Stimulated activated CD4-positive, alpha-beta T cell treated with anti-CD3 and anti-CD28 coated beads, TNF-alpha, amount 100 ng/mL, for 48 hours (primary cell): ENCODE results near the gene CRYBG3.
"Not testable (repeated sequence)": the region's sequence is repeated elsewhere in the genome, so short reads cannot be mapped to it uniquely, and the experiment has no call there.

Experiments
- DNase-seq, 3 donors: peaks; one replicate each; pipeline ENCODE4 v3.0.0-alpha.2; 2020; ENCODE audit warnings: low read depth in 3 of 3

CRYBG3 gene

DNA sequence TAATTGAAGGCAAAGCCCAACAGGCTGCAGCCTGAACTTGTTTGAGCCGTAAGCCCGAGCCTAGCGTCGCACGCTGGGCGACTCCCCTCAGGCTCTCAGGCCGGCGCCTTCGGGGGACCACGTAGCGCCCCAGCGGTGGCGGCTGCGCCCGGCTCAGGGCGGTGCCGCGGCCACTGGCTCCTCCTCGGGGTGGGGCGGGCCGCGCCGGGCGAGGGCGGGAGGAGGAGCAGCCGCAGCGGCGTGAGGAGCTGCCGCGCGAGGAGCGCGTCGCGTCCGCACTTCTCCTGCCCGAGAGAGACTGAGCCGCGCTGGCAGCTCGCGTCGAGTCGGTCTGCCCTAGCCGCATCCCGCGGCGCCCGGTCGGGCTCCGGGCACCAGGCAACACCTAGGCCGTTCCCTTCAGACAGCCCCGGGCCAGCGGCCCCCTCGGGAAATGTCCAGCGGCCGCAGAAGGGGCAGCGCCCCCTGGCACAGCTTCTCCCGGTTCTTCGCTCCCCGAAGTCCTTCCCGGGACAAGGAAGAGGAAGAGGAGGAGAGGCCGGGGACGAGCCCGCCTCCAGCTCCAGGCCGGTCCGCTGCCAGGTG, at the start of gene CRYBG3:
Gene CRYBG3 (plus strand): TSS at position 238 of the 585 bp plus-strand sequence. CDS start 196 bp downstream, at position 434.
- peak; percentile 66 to 78 (median 69) for DNase-seq

DNA sequence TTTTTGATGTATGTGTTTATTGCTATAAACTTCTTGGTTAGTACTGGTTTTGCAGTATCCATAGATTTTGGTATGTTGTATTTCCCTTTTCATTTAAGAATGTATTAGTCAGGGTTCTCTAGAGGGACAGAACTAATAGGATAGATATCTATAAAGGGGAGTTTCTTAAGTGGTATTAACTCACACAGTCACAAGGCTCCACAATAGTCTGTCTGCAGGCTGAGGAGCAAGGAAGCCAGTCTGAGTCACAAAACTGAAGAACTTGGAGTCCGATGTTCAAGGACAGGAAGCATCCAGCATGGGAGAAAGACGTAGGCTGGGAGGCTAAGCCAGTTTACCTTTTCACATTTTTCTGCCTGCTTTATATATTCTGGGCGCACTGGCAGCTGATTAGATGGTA, 48.9 kb upstream of the CRYBG3 start:
- no peak for DNase-seq

- DNase-seq, result no peak
These were observed 43.7 kb upstream of the CRYBG3 start for GRCh38 chr3:97778152-97778551.

GRCh38 chr3:97793420-97794019, 28.3 kb upstream of the CRYBG3 start:
- DNase-seq, result no peak

DNA sequence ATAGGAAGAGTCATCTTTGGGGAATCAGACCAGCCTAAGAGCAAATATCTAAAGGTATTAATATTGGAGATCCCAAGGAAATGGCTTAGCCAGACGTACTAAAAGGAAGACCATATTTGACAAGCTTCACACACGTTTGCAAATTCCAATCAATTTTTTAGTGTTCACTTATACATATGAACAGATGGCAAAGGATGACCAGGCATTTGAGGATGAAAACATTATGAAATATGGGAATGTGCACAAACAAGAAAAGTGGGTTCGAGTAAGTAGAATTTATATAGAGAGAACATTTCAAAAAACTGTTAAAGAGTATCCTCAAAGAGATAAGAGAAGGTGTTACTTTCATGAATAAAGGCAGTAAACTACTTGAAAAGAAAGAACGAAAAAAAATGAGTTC, 25.9 kb upstream of the CRYBG3 start:
- DNase-seq, result no peak

- DNase-seq, result no peak
These were observed 17.3 kb upstream of the CRYBG3 start for GRCh38 chr3:97804471-97804870.

GRCh38 chr3:97810779-97811390, 10.9 kb upstream of the CRYBG3 start:
- no peak for DNase-seq

DNA sequence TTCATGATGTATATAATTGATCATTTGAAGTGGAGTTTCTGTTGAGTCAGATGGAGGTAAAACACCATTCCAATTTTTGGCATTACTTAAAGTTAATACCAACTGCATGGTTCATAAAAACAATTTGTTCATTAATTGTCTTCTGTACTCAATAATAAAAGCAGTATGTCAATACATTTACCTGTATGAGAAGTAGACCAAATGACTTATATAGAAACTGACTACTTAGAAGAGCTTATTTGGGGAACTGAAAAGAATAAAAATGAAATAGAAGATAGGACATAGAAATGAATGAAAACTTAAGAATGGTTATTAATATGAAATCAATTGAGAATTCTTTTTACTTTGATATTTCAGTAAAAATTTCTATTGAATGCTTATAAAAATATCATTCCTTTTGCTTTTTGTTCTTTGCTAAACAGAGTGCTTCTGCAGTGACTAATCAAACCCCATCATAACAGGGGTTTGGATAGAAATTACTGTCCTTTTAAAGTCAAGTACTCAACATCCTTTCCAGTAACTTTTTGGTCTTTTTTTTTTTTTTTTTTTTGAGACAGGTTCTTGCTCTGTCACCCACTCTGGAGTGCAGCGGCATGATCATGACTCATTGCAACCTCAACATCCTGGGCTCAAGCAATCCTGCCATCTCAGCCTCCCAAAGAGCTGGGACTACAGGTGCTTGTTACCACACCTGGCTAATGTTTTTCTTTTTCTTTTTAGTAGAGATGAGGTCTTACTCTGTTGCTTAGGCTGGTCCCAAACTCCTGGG, 6.5 kb upstream of the CRYBG3 start:
- DNase-seq, result peak in 2 of 3 donors; percentile 10 to 23

DNA sequence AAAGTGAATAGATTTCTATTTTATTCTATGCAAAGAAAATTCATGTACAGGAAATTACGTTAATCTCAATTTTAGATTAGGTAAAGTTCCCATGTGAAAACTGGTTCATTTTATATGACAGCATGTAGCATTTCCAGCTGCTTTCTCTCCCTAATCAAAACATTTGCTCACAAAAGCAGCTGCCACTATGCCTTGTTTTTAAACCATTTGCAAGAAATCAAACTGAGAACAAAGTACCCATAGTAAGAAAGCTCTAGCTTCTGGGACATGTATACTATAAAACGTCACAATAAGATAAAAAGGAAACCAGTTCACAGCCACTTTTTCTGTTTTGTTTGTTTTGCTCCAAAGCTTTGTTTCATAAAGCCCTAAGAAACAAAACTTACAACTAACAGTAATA, 5.0 kb upstream of the CRYBG3 start:
- DNase-seq, result no peak

DNA sequence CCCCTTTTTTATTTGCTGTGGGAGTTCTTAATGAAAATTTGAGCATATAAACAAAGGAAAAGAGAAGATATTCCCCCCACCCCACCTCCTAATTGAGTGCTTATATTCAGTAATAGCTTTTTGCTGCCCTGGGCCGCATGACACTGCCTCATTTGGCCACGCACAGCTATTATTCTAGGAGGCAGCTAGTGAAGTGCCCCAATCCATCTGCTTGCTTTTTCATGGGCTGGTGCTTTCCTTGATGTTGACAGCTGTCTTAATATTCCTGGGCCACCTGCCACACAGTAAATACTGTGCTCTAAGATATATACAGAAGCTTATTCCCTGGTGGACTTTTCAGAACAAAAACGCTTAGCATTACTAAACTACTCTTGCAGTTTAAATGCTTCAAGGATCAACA, 3.8 kb upstream of the CRYBG3 start:
- no peak for DNase-seq

GRCh38 chr3:97820780-97821179, 1.0 kb upstream of the CRYBG3 start:
- no peak for DNase-seq

DNA sequence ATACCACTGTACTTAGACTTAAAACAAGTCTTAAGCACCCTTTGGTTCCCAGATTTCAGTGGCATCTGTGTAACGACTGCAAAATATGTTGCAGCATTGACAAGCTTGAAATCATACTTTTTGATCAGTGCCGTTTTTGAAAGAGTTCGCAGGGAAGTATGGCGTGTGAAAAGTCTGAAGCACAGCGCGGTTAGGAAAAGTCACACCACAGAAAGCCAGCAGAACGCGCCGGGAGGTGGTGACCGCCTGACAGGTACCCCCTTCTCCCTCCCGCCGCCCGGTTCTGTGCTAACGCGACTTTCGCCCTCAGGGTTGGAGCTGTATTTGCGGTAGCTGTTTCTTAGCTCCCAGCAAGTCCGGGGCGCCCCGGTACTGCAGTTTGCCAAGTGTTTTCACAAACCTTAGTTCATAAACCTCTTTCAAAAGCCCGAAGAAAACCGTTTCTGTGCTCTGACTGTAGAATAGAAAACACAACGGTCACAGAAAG, 481 bp upstream of the CRYBG3 start:
- DNase-seq, result peak in 1 of 3 donors; percentile 20

DNA sequence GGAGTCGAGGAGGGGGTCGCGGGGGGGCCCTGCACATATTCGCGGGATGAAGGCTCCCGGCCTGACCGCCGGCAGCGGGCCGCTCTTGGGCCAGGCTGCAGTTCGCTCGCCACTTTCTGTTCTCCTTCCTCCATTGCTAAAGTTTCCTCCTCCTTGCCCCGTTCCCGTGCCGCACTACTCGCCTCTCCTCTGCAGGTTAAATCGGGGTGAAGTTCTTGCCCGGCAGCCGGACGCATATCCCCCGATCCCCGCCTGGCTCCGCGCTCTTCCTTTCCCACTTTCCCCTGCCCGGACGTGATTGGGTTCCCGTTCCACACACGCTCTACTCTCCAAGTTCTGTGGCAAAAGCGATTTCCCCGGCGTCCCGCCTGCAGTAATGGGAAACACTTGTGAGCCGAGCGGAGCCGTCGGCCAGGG, 556 bp downstream of the CRYBG3 start:
- DNase-seq, result peak in 1 of 3 donors; percentile 8

GRCh38 chr3:97823046-97824004, 1.5 kb downstream of the CRYBG3 start:
- DNase-seq, result no peak

- no peak for DNase-seq
These were observed 3.3 kb downstream of the CRYBG3 start for GRCh38 chr3:97825101-97825500.

DNA sequence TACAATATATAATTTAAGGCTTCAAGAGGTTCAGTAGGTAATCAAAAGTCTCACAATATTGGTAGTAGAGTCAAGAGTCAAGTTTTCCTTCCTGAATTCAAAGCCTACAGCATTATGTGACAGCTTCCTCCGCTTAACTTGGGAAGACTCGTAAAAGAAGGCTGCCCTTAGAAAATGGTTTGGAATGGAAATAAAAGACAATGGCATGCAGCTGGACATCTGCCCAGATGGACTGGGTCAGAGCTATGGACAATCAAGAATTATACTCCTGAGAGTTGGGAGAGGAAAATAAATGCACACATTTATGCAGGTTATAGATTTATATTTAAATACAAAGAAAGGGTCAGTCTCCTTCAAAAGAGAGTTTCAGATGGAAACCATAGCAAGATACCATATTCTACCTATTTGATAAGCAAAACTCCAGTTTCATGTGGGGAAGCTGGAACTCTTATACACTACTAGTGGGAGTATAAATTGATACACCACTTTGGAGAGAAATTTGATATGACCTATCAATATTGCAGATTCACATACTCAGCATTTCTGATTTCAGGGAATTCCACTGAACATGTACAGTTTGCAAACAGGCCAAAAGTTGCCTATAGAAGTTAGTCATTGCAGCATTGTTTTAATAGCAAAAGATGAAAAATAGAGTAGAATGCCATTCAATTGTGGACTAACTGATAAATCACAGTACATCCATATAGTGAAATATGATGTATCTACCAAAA, 6.1 kb downstream of the CRYBG3 start:
- no peak for DNase-seq

GRCh38 chr3:97829198-97829597, 7.4 kb downstream of the CRYBG3 start:
- DNase-seq, result no peak

- no peak for DNase-seq
These were observed 8.8 kb downstream of the CRYBG3 start for GRCh38 chr3:97830638-97831037.

DNA sequence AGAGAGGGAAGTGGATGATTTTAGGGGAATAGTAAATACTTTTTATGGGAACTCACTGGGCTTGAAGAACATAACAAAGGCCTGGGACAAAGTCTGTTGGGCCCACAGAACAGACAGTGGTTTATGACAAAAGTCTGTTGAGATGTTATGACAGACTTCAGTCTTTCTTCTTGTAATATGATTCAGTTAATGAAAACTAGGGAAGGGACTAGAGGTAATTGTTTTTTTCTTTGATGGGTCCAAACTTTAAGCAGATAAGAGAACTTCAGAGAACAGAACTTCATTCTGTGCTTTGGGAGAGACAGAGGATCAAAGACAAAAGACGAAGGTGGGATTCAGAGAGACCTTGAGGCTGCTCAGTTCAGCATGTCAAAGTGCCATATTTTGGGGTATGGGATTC, 9.3 kb downstream of the CRYBG3 start:
- DNase-seq, result no peak

DNA sequence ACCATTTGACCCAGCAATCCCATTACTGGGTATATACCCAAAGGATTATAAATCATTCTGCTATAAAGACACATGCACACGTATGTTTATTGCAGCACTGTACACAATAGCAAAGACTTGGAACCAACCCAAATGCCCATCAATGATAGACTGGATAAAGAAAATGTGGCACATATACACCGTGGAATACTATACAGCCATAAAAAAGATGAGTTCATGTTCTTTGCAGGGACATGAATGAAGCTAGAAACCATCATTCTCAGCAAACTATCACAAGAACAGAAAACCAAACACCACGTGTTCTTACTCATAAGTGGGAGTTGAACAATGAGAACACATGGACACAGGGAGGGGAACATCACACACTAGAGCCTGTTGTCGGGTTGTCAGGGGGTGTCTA, 11.4 kb downstream of the CRYBG3 start:
- DNase-seq, result not testable (repeated sequence)

GRCh38 chr3:97835761-97836160, 13.9 kb downstream of the CRYBG3 start:
- DNase-seq, result no peak
